Cortex of kidney (tissue), 1 donor: Measurements from ENCODE around the gene FARS2.

Experiments used
- DNase-seq: peaks from one replicate; lab custom pipeline; 2025; lab: John Stamatoyannopoulos, UW

The FARS2 gene

DNA sequence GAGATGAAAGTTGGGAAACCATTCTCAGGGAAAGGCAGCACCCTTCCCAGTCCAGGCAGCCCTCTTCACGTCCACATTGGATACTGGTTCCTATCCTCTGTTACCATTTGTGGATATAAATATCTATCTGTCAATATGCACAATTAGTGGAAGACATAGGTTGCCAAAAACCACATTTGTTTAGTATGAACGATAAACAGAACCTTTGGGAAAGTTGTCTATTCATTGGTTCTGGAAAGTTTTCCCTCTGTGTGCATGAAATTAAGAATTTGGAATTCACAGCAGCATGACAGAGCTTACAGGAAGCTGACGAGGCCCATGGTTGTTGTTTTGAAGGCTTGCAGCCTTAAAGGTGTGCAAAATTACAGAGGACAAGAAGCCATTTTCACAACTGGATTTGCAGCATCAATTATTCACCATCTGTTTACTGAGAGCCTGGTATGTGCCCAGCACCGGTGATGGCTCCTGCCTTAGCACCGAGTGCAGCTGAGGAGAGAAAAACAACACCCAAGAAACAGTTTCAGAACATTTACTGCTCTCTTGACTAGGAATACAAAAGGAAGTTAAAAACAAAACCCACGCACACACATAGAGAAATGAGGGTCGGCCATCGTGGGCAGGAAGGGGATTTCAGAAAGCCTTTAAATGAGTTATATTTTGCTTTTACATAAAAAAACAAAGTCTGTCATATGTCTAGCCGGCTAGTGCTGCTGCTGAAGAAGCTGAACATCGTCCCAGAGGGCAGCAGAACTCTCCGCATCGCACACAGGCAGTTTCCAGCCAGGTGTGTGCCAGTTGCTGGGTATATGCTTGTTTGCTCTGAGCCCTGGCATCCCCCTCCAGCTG lies 319.6 kb downstream of the FARS2 start:
- DNase-seq, result no peak

DNA sequence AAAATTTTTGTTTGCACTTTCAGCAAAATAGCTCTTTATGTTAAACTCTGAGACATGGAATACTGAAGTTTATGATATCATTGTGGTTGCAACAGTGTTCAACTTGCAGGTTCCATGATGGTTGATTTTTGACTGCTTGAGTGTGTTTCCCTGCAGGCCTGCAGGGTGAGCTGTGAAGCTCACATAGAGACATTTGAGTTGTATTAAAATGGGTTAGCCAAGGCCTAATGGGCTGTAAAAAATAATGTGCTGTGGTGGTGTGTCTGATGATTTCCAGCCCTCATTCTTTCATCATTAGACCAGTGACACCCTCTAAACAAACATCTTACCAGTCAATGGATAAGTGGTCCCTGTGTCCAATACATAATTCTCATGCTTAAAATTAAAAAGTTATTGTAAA lies 321.4 kb downstream of the FARS2 start:
- DNase-seq, result no peak

DNA sequence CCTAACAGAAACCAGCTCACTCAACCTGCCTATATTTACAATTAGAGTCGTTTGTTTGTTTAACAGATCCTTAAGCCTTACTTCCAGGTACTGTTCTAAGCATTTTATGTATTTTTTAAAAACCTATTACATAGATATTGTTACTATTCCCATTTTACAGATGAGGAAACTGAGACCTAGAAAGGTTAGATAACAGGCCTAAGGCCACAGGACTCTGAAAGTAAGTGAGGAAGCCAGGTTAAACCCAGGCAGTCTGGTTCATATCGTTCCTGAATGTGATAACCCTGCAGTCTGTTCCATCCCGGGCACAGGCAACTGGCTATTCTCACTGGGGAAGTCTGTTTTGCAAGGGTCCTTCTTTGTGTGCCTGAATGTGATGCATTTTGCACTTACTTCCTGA lies 322.2 kb downstream of the FARS2 start:
- no peak for DNase-seq

DNA sequence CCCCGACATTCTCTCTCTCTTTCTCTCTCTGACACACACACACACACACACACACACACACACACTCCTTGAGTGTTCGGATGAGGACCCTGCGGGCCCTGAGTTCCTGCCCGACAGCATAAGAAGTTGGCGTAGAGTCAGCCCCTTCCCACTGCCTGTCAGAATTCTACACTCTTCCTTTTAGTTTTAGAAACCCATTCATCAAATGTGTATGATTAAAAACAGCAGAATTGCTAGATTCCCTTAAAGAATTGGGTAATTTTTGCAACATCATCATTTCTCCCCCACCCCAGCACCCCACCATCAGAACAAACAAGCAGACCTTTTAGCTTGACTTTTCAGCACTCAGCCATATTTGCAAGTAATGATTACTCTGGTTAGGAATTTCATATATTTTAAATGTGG lies 322.8 kb downstream of the FARS2 start:
- no peak for DNase-seq

DNA sequence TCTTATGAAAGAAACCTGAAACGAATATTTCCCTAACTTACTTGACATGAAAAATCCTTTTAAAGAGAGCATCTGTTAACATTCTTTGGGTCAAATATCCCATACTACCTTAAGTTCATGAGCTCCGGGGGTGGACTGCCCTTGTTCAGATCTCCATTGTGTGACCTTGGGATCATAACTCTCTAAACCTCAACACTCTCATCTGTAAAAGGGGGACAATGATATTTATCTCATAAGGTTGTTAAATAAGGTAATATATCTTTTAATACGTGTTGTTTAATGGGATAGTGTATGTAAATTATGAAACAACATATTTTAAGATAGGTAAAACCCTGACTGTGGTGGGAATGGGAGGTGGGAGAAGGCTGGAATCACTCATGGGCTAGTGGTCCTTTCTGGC lies 326.3 kb downstream of the FARS2 start:
- no peak for DNase-seq

DNA sequence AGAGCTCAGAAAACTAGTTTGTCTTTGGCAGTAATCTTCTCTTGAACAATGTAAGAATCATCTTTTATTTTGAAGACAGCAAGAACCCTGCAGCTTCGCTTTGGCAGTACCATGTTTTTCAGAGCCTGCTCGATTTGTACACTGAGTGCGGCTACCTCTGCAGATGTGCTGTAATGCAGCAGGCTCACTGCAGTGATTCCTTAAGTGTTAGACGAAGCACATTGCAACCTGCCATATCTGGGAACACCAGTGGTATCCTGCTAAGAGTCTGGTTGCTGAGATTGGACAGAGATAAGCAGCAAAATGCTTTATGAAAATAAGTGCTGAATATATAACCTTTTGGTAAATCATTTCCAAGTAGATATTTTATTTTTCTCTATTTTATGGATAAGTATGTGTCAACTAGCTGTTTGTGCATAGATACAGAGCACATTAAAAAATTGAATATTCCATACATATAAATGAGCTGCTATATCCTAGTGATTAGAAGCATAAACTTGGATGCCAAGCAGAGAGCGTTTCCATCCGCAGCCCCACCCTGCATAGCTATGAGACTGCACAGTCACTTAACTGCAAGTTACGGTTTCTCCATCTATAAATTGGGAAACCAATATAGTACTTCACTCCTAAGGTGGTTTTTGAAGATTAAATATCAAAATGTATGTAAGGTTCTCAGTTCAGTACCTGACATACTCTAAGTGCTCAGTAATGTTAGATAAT lies 328.3 kb downstream of the FARS2 start:
- DNase-seq, result no peak

DNA sequence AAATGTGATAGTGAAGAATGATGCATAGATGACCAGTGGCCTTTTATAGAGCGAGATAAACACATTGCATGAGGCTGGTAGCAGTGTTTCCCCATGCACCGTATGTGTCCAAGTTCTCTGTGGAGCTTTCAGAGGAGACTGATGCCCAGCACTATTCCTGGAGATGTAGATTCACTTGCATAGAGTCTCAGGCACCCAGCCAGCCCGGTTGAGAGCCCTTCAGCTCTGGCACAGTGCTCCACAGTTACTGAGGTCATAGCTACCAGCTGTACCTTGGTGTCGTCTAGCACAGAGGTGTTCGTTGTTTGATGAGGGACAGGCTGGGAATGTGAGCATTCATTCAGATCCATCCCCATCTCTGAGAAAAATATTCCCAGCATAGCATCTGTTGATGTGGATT lies 328.9 kb downstream of the FARS2 start:
- DNase-seq, result no peak

DNA sequence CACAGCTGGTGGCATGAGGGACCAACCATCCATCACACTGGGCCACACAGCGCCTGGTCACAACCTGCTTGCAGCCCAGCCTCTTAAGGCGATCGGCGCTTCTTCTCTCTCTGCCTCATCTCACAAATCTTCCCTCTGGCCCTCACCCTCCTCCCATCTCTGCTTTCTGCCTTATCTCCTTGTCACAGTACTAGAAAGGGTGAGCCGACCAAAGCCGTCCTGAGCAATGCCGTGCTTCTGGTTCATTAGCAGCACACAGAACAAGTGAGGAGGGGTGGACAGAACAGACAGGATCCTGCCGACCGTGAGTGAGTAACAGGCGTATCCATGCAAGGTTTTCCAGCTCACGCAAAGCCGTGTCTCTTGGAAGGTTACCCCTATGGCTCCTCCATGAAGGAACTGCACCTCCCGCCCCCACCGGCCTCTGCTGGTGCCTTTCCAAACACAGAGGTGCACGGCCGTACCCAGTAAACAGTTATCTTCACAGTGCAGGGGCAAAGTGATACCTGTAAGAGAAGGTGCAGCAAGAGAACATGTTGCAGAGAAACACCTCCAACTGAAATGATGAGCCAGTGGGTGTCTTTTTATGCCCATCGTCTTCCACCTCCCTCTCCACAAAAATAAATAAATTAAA lies 331.7 kb downstream of the FARS2 start:
- DNase-seq, result no peak

DNA sequence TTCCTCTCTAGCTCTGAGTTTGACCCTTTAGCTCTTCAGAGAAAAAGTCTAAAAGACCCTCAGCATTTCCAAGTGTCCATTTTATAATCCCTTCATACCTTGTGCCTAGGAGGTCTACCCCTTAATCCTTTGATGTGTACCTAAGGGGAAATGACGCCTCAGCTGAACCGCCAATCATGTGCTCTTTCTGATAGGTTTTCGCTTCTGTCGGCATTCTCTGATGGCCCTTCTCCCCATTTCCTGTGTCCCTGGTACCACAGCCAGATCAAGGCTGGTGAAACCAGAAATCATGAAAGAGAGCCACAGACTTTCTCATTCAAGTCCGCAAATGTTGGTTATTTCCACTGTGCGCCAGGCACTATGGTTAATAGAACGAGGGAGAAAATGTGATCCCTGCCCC lies 333.9 kb downstream of the FARS2 start:
- DNase-seq, result no peak

DNA sequence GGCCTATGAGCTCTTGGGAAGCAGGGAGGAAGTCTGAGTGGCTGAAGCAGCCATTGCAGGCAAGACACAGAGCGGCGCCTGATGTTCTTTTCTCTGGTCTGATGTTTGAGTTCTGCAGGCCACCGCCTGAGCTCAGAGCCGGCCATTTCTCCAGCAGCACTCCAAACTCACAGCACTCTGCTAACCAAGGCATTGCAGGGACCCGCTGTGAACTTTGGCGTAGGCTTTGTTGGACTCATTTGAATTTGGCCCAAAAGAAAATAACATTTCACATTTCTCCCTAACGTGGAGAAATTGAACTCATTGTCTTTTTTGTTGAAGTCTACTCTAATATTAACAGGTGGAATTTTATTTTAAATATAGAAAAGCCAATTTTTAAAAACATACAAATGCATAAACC lies 336.1 kb downstream of the FARS2 start:
- no peak for DNase-seq

DNA sequence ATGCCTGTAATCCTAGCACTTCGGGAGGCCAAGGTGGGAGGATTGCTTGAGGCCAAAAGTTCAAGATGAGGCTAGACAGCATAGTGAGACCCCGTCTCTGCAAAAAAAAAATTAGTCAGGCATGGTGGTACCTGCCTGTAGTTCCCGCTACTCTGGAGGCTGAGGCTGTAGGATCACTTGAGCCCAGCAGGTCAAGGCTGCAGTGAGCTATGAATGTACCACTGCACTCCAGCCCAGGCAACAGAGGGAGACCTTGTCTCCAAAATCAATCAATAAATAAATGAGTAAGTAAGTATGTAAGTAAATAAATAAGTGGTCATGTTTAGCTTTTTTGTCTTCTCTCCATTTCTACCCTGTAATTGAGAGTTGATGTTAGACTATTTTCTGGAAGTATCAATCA lies 336.8 kb downstream of the FARS2 start:
- no peak for DNase-seq

DNA sequence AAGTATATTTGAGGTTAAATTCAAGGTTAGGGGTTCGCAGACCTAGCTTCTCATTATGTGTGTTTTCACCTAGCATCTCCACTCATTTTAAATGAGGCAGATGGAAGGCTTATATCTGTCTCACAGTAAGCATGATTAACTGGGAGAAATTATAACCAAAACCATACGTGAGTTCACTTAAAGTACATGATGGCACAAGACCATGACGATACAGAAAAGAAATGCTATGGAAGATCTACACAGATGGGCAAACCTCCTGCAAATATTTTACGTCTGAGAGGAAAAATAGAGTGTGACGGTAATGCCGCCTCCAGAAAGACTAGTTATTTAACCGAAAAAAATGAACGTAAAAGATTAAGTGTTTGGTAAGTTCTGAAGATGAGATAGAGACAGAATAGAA lies 337.8 kb downstream of the FARS2 start:
- no peak for DNase-seq

DNA sequence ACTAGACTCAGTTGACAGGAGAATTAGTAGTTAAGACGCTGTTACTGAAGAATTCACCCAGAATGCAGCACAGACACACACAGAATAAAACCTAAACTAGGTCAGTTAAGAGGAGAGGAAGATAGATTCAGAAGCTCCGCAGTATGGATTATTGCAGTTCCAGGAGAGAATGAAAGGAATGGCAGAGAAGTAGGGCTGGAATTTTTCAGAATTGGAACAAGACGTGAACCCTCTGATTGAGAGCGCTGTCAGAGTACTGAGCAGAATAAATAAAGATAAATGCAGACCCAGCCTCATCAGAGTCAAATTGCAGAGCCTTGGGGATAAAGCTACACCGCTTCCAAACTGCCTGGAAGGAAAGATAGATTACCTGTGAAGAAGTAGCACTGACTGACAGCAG lies 344.6 kb downstream of the FARS2 start:
- DNase-seq, result no peak

DNA sequence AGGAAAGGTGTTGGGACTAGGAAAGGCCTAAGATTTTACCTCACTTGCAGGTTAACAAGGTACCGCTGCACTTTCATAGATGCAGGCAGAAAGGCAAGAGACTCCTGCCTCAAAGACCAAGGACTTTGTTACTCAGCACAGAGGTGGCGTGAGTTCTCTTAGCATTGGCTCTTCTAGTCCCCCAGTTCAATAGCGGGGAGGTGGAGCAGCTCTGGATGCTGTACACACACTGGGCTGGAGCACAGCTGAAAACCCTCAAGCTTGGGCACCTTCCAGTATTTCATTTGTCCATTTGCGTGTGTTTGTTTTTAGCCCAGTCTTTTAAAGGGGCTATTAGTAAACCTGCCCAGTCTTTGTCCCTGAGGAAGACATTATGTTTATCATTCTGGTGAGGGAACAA lies 345.2 kb downstream of the FARS2 start:
- DNase-seq, result no peak

DNA sequence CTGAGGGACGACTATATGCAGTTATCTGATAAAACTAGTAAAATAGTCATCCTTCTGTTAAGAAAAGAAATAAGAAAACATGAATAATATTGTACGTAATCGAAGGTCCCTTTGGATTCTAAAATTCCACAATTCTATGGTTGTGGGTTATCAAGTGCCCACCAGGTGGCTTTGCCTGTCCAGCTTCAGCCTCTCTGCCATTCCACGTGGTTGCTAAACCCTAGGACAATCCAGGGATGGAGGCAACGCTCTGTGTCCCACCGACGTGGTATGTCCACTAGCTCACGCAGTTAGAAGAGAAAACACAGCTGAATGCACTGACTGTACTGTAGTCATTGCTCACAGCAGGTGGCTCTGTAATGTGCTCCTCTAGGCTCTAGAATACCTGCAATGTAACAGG lies 349.3 kb downstream of the FARS2 start:
- no peak for DNase-seq

DNA sequence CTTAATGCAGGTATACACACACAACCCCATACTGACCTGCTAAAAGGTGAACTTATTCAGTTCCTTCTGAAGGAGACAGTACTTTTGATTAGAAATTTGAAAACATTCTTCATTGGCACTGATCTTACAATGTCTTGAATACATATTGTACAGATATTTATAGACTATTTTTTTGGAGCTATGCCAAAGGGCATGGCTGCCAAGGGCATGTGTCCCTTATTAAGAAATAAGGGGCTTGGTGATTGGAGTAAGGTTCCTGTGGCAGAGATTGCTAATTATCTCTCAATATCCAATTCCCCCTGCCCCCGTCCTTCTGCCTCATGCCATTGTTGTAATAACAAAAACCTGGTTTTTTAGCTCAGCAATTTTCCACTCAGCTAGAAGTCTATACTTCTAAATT lies 355.9 kb downstream of the FARS2 start:
- DNase-seq, result no peak

DNA sequence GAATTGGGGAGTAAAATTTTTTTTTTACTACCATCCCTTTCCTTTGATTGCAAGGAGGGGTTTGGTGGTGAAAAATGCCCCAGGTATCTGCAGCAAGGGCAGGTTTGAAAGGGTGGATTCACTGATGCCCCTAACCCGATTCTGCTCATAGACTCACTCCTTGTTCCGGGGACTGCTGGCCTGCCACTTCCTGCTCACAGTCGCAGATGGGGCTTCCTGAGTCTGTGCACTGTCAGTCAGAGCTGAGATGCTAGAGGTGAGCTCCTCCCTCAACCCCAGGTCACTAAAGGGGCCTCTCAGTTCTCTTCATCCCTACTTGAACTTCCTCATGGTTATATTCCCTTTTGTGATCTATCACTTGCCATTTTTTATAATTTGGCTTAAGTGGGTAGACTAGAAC lies 357.9 kb downstream of the FARS2 start:
- no peak for DNase-seq

DNA sequence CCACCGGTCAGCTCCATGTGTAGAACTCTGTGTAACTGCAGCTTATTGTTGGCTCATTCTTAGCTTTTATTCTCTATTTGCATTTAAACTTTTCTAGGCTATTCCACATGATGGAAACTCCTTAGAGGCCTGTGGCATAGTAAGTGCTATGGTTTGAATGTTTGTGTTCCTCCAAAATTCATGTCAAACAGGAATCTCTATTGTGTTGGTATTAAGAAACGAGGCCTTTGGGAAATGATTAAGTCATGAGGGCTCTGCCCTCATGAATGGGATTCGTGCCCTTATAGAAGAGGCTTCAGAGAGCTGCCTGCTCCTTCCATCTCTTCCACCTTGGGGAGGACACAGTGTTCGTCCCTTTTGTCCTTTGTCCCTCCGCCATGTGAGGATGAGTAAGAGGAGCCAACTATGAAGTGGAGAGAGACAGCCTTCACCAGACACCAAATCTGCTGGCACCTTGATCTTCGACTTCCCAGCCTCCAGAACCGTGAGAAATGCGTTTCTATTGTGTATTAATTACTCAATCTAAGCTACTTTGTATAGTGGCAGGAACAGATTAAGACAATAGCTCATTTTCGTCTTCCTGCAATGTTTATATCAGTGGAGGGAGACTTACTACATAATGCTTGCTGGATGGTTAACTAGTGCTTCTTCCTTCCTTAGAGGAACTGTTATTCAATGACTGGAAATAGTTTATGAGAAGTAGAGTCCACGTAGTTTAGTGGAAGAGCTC lies 361.1 kb downstream of the FARS2 start:
- DNase-seq, result no peak

DNA sequence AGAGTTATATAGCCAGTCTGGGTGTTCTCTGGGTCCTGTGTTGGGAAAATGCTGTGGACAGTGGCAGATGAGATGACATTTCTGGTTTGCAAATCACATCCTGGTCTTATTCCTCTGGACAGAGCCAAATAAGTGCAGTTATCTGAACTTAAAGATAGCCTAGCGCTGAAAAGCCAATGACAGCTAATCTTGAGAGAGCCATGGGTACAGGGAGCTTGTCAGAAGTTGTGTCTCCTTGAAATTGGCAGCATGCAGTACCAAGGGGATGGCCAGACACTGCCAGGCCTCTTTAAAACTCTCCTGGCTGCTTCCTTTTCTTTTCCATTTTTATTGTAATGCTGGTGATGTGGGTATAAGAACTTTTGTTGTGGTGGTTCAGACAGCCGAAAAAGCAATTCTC lies 362.5 kb downstream of the FARS2 start:
- no peak for DNase-seq

DNA sequence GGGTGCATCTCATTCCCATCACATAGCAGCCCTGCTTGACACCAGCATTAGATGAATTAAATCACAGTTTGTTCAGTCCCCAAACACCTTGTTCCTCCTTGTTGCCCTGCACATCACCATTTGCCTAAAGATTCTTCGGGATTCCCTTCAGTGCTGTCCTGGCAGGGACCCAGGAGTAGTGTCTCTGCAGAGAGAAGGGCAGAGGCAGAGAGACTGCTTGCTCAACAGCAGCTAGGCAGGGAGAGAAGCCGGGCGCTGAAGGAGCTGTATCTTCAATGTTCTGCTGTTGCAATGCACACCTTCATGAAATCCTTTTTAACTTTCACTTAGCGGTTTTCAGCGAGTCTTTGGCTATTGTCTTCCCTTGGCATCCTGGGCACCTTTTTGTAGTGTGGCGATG lies 362.9 kb downstream of the FARS2 start:
- DNase-seq, result no peak

DNA sequence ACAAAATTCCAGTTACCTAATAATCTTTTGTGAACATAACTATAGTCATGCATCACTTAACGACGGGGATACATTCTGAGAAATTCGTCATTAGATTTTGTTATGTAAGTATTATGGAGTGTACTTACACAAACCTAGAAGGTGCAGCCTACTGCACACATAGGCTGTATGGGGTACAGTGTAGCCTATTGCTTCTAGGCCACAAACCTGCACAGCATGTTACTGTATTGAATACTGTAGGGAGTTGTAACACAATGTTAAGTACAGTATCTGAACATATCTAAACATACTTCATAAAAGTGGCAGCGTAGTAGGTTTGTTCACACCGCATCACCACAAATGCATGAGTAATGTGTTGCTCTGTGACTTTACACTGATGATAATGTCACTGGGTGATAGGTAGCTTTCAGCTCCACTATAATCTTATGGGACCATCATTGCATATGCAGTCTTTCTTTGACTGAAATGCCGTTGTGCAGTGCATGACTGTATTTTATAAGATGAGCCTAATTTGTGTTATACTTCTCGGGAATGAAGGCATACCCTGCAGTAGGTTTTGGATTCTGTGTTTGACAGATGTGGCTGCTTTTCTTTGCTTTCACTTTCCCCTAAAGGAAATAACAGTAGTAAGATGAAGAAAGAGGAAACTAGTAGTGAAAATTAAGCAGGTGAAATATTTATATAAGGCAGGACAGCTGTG lies 365.6 kb downstream of the FARS2 start:
- DNase-seq, result no peak

DNA sequence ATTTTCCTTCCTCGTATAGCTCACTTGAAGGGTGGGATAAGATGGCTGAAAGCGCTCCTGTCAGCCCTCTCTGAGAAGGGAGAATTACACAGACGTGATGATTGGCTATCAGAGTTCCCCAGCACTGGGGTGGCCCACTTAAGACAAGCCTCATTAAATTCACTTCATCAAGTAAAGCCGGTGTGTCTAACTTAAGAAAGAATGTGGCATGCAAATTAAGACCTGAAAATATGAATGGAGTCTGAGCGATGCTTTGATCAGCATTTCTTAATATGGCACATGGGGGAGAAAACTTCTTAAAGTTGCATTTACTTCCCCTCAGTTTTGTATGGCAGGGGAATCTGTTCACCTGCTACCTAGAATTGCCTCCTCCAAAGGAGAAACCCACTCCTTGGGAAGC lies 369.3 kb downstream of the FARS2 start:
- no peak for DNase-seq
